ENCODE data around the gene GRIK3. TPM values are rescaled to one million over a fixed set of nuclear protein-coding genes. Genes with fewer than 3 reads are reported as not detected.

The GRIK3 gene
- total and polyA plus RNA-seq, 2 donors (not counting 1 experiment from before 2014, with no cell fraction given): not detected

DNA sequence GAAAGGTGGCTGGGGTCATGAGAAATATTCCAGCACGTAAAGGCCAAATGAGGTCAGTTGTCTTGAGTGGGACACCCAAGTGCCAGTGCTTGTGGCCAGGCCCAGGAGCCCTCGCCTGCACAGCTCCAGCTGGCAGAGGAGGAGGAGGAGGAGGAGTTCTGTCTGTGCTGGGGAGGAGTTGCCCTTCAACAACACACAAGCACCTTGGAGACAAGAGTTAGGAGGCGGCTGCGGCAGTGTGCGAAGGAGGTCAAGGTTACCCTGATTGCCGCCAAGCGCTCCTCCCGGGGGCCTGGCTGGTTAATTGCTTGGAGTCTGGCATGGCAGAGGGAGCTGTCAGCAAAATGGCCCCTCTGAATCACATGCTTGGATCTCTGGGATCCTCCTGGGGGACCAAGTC lies 45.1 kb downstream of the GRIK3 start:
- H3K9me3 ChIP-seq (ENCODE audit: control insufficient read depth, insufficient read depth, low read depth, low read length): no peaks in the 10 kb centered on the region
- no peaks in the 10 kb centered on the region for H4K20me1 ChIP-seq (ENCODE audit: control insufficient read depth, extremely low read depth, insufficient read depth, low read length)
- H3K27ac ChIP-seq (ENCODE audit: insufficient read depth, low read length): no peak overlapping the region
- no peaks in the 10 kb centered on the region for H3K36me3 ChIP-seq (ENCODE audit: control insufficient read depth, insufficient read depth, low read length)
- no peaks in the 10 kb centered on the region for H3K27me3 ChIP-seq (ENCODE audit: control insufficient read depth, insufficient read depth, low read length)
- H3K4me3 ChIP-seq (replicated peaks in 1 of 4; ENCODE audit: control extremely low read depth in 1 of 4, insufficient read depth in 1 of 4, low read depth in 3 of 4, low read length in 4 of 4): no peak overlapping the region
- no peak overlapping the region for H3K4me2 ChIP-seq (ENCODE audit: extremely low read depth, insufficient read depth, low read length)
- no peaks in the 10 kb centered on the region for H3K4me1 ChIP-seq (ENCODE audit: control insufficient read depth, extremely low read depth, insufficient read depth, low read length)
- H3K9ac ChIP-seq (ENCODE audit: insufficient read depth, low read length): no peak overlapping the region
- no peak for DNase-seq (ENCODE audit: low read depth in 2 of 2)
- H3K79me2 ChIP-seq (ENCODE audit: control insufficient read depth, insufficient read depth, low read length): no peaks in the 10 kb centered on the region
- no peak for TF ChIP-seq EZH2 (IDR thresholded peaks at IDR 0.05; ENCODE audit: low read length, missing control alignments)
- TF ChIP-seq, protein P1, sequence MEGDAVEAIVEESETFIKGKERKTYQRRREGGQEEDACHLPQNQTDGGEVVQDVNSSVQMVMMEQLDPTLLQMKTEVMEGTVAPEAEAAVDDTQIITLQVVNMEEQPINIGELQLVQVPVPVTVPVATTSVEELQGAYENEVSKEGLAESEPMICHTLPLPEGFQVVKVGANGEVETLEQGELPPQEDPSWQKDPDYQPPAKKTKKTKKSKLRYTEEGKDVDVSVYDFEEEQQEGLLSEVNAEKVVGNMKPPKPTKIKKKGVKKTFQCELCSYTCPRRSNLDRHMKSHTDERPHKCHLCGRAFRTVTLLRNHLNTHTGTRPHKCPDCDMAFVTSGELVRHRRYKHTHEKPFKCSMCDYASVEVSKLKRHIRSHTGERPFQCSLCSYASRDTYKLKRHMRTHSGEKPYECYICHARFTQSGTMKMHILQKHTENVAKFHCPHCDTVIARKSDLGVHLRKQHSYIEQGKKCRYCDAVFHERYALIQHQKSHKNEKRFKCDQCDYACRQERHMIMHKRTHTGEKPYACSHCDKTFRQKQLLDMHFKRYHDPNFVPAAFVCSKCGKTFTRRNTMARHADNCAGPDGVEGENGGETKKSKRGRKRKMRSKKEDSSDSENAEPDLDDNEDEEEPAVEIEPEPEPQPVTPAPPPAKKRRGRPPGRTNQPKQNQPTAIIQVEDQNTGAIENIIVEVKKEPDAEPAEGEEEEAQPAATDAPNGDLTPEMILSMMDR (conservative IDR thresholded peaks at IDR 0.05 in 1 of 2, IDR thresholded peaks at IDR 0.05 in 1 of 2; ENCODE audit: low read depth in 1 of 2, low read length in 2 of 2): no peak
- H2AFZ ChIP-seq (ENCODE audit: low read length): no peak overlapping the region

DNA sequence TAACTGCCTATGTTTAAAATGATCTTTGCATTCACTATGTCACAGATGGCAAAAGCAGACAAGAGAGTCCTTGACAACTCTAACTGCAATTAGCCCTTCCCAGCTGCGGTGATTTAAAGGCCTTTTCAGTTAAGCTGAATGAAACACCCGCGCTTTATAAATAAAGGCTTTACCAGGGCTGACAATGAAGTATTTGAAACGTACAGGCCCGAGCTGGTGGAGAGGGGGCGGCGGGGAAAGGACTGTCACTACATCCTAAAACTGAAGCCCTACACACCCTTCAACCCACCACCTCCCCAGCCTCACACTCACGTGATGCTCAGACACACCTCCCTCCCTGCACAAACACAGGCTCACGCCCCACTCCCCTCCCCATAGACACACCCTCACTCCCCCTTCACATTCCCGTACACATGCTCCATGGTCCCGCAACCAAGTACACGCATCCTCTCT lies 45.5 kb downstream of the GRIK3 start:
- TF ChIP-seq, protein P1 (conservative IDR thresholded peaks at IDR 0.05 in 1 of 2, IDR thresholded peaks at IDR 0.05 in 1 of 2; ENCODE audit: low read depth in 1 of 2, low read length in 2 of 2): no peak
- TF ChIP-seq EZH2 (IDR thresholded peaks at IDR 0.05; ENCODE audit: low read length, missing control alignments): no peak
- Histone ChIP-seq H3K79me2 (ENCODE audit: control insufficient read depth, insufficient read depth, low read length) (no peaks in the 10 kb centered on the region), H4K20me1 (ENCODE audit: control insufficient read depth, extremely low read depth, insufficient read depth, low read length) (no peaks in the 10 kb centered on the region), H3K9ac (ENCODE audit: insufficient read depth, low read length) (no peak overlapping the region), H3K4me2 (ENCODE audit: extremely low read depth, insufficient read depth, low read length) (no peak overlapping the region), H3K4me1 (ENCODE audit: control insufficient read depth, extremely low read depth, insufficient read depth, low read length) (no peaks in the 10 kb centered on the region), H3K9me3 (ENCODE audit: control insufficient read depth, insufficient read depth, low read depth, low read length) (no peaks in the 10 kb centered on the region), H3K27me3 (ENCODE audit: control insufficient read depth, insufficient read depth, low read length) (no peaks in the 10 kb centered on the region), H2AFZ (ENCODE audit: low read length) (no peak overlapping the region), H3K36me3 (ENCODE audit: control insufficient read depth, insufficient read depth, low read length) (no peaks in the 10 kb centered on the region), H3K4me3 (replicated peaks in 1 of 4; ENCODE audit: control extremely low read depth in 1 of 4, insufficient read depth in 1 of 4, low read depth in 3 of 4, low read length in 4 of 4) (no peak overlapping the region), H3K27ac (ENCODE audit: insufficient read depth, low read length) (no peak overlapping the region)
- DNase-seq (ENCODE audit: low read depth in 2 of 2): no peak

DNA sequence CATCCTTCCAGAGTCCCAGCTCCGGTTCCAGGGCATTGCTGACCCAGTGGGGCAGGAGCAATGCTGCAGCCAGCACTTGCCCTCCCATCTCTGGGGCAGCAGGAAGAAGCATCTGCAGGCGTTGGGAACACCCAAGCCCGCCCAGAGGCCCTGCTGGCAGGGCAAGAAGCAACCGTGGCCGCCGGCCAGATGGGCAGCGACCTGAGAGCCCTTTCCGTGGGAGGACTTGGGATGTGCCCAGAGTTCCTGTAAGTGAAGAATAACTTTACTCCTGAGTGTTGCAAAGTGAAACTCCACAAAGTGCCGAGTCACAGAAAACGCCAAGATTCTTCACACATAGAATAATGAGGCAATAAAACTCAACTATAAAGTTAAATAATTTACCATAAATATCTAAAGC lies 46.0 kb downstream of the GRIK3 start:
- Histone ChIP-seq H3K4me2 (ENCODE audit: extremely low read depth, insufficient read depth, low read length) (no peak overlapping the region), H3K79me2 (ENCODE audit: control insufficient read depth, insufficient read depth, low read length) (no peaks in the 10 kb centered on the region), H3K27me3 (ENCODE audit: control insufficient read depth, insufficient read depth, low read length) (no peaks in the 10 kb centered on the region), H3K27ac (ENCODE audit: insufficient read depth, low read length) (no peak overlapping the region), H2AFZ (ENCODE audit: low read length) (no peak overlapping the region), H3K9me3 (ENCODE audit: control insufficient read depth, insufficient read depth, low read depth, low read length) (no peaks in the 10 kb centered on the region), H3K36me3 (ENCODE audit: control insufficient read depth, insufficient read depth, low read length) (no peaks in the 10 kb centered on the region), H3K4me3 (replicated peaks in 1 of 4; ENCODE audit: control extremely low read depth in 1 of 4, insufficient read depth in 1 of 4, low read depth in 3 of 4, low read length in 4 of 4) (no peak overlapping the region), H3K4me1 (ENCODE audit: control insufficient read depth, extremely low read depth, insufficient read depth, low read length) (no peaks in the 10 kb centered on the region), H3K9ac (ENCODE audit: insufficient read depth, low read length) (no peak overlapping the region), H4K20me1 (ENCODE audit: control insufficient read depth, extremely low read depth, insufficient read depth, low read length) (no peaks in the 10 kb centered on the region)
- no peak for DNase-seq (ENCODE audit: low read depth in 2 of 2)
- TF ChIP-seq EZH2 (IDR thresholded peaks at IDR 0.05; ENCODE audit: low read length, missing control alignments): no peak
- TF ChIP-seq, protein P1 (conservative IDR thresholded peaks at IDR 0.05 in 1 of 2, IDR thresholded peaks at IDR 0.05 in 1 of 2; ENCODE audit: low read depth in 1 of 2, low read length in 2 of 2): no peak

Data from fibroblast of lung (primary cell).